SK-MEL-5 (cell line): Measurements from ENCODE around the gene MSLN. TPM values are rescaled to one million over a fixed set of nuclear protein-coding genes. Genes with fewer than 3 reads are reported as not detected.
"Not testable (repeated sequence)": the region's sequence is repeated elsewhere in the genome, so short reads cannot be mapped to it uniquely, and the experiment has no call there.

Experiments
- DNase-seq: peaks from one replicate; pipeline ENCODE4 v3.0.0-alpha.2; 2016; ENCODE audit warnings: low read depth, low spot score
- in situ Hi-C: cut with HindIII; loops from 2 replicates; pipeline ENCODE4 v1.10.0; 2016; ENCODE audit warnings: low sequenced_read_pairs, high pct_unique_total_duplicates, low pct_unique_long_range_greater_than_20kb
- total RNA-seq: library from RNA; depleted of rRNA; stranded (reverse); fragments of >200 nt; shearing (Covaris generic); gene quantifications from 2 replicates; pipeline ENCODE4 v1.2.3, GENCODE V29; 2014

The MSLN gene
- total RNA-seq, 1 experiment from 2014 or later: not detected

DNA sequence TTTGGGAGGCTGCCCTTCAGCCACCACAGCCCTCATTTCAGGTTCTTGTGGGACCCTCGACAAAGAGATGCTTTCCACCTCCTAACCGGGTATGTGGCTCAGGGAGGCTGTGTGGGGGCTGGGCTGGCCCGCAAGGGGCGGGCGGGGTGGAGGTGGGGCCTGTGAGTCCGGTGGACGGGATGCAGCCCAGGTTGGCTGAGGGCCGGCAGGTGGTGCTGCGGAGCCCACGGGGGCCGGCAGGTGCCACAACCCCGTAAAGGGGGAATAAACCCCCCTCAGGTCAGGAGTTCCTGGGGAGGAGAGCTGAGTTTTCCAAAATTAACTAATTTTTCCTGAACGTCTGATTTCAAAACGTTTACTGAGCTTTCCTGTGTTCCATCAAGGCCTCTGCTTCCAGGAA lies 14.8 kb upstream of the MSLN start:
- DNase-seq: peak; percentile 35
- in situ Hi-C loops: no loop called here

DNA sequence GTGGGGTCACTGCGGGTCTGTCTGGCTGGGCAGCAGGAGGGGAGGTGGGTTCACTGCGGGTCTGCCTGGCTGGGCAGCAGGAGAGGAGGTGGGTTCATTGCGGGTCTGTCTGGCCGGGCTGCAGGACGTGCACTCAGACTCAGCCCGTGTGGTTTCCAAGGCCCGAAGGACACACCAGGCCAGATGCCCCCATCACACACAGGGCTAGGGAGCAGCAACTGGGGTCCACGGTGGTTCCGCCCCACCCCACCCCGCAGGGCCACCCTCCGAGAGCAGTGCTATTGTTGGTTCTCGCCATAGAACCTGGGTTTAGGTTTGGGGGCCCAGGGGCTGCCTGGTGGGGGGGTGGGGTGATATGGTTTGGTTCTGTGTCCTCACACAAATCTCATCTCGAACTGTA lies 13.9 kb upstream of the MSLN start:
- in situ Hi-C loops: no loop called here
- no peak for DNase-seq

DNA sequence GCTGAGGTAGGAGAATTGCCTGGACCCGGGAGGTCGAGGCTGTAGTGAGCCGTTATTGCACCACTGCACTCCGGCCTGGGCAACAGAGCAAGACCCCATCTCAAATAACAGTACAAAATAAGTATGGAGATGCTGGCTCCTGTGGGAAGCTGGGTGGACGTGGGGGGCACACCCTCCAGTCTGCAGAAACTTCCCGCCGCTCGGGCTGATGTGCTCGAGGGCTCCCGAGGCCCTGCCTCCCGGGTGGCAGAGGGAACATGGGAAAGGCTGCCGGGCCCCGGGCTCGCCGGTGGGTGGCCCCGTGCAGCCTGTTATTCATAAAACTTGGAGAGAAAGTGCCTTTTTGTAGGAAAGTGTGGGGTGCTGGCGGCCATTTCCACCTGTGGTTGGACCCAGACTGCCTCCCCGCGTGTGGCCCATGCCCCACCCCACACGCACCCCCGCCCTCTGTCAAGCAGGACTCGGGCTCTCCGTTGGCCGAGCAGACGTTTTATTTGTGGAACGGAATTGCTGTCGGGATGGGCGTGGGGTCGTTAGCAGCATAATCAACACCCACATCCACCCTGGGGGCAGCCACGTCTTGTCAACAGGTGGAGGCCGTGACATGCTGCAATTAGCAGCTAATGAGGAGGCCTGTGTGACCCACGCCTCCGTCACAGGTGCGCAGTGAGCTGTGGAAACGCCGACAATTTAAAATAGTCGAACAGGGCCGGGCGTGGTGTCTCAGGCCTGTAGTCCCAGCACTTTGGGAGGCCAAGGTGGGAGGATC lies 12.4 kb upstream of the MSLN start:
- DNase-seq: no peak
- in situ Hi-C loops: no loop called here

DNA sequence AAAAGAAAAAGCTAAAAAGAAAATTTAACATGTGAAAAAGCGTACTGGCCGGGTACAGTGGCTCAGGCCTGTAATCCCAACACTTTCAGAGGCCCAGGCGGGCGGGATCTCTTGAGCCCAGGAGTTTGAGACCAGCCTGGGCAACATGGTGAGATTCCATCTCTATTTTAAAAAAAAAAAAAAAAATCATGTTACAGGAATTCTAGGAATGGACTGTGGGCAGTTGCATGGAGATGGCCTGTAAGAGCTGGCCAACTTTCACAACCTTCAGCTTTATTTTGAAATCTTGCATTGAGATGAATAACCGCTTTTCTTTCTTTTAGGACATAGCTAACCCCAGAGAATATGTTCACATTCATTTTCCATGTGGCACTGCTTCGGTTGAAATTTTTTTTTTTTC lies 11.5 kb upstream of the MSLN start:
- no peak for DNase-seq

DNA sequence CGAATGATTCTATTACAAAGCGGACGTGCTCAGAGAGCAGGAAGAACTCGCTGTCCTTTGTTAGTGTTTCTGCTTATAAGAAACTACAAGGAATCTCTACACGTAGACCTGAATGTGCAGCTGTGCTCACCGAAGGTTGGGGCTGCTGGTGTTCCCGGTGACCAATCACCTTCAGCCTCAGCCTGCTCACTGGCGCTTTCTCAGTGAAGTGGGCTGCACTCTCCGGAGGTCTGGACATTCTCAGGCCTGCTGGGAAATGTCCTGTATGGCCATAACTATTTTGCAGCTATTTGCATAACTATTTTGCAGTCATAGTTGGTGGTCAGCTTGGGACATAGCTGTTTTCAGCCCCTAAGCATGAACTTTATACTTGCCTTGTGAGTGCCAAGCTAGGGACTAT lies 10.0 kb upstream of the MSLN start:
- in situ Hi-C loops: no loop called here
- DNase-seq: no peak

More for the DNA sequence above, 11.5 kb upstream of the MSLN start:
- in situ Hi-C loops: no loop called here

DNA sequence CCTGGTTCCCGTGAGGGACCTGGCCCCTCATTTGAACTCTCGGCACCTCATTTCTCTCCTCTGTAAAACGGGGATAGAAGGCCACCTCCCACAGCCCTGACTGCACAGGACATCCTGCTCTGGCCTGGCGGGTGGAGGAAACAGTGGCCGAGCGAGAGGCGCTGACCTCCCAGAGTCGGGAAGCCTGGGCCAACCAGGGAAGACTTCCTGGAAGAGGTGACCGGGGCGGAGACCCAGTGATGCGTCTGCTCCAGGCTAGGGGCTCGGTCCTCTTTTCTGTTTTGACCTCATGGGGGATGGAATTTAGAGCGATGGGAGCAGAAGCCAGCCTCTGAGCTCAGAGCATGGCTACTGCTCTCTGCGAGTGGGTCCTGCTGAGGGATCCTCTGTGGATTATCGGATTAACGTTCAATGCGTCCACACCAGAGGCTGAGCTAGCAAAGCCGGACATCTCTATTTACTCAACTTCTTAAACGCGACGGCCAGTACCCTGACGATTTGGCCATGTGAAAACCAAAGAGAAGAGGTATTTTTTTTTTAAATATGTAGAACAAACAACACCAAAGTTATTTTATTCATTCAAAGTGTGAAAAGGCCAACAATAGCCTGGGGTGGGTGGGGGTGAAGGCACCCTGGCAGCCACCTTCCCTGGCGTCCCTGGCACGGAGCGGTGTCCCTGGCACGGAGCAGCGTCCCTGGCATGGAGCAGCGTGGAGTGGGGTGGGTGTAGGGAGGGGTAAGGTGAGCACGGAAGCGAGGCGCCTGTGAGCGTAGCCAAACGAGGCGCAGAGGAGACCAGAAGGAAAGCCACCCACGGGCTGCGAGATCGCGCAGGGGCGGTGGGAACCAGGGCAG lies 9.2 kb upstream of the MSLN start:
- DNase-seq: no peak
- in situ Hi-C loops: no loop called here

DNA sequence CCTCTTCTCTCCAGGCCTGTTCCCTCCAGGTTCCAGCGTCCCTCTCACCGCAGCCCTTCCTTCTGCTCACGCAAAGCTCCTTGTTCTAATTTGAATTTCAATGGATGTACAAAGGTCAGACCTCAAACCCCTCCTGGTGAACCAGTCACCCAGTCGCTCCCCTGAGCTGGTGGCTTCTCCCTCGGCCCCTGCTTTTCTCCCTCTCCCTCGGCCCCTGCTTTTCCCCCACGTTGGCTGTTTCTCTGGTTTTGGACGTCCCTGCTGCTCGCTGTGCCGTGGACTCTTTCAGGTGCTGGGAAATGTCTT lies 8.6 kb upstream of the MSLN start:
- in situ Hi-C loops: no loop called here
- no peak for DNase-seq

DNA sequence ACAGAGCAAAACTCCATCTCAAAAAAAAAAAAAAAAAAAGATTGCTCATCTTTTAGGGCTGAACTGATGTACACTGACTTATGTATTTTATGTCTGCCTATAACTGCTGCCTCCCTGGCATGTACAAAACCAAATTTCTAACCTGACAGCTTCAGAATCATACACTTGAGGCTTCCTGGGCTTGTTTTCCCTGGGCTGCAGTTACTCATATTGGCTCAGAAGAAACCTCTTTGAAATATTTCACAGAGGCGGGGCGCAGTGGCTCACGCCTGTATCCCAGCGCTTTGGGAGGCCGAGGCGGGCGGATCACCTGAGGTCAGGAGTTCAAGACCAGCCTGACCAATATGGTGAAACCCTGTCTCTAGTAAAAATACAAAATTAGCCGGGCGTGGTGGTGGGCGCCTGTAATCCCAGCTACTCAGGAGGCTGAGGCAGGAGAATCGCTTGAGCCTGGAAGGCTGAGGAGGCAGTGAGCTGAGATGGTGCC lies 6.4 kb upstream of the MSLN start:
- DNase-seq, in situ Hi-C loops: not testable (repeated sequence)

DNA sequence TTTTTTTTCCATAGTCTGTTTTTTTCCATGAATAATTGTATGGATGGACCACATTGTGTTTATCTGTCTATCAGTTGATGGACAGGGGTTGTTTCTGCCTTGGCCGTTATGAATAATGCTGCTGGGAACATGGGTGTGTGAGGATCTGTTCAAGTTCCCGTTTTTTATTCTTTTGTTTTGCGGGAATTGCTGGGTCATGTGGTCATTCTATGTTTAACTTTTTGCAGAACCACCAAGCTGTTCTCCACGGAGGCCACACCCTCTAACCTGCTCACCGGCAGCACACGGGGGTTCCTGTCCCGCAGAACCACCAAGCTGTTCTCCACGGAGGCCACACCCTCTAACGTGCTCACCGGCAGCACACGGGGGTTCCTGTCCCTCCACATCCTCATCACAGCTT lies 5.9 kb upstream of the MSLN start:
- in situ Hi-C loops: no loop called here
- DNase-seq: no peak

DNA sequence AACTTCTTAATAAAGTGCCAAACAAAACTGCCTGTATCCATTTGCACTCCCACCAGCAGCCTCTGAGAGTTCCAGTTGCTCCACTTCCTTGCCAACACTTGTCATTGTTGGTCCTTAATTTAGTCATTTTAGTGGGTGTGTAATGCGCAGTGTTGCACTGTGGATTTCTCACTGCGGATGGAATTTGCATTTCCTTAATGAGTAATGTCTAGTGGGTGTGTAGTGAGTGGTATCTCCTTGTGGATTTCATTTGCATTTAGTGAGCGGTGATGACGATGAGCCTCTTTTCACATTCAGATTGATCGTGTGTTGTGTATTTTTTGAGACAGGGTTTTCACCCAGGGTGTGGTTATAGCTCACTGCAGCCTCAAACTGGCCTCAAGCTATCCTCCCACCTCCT lies 4.1 kb upstream of the MSLN start:
- DNase-seq: no peak
- in situ Hi-C loops: no loop called here

DNA sequence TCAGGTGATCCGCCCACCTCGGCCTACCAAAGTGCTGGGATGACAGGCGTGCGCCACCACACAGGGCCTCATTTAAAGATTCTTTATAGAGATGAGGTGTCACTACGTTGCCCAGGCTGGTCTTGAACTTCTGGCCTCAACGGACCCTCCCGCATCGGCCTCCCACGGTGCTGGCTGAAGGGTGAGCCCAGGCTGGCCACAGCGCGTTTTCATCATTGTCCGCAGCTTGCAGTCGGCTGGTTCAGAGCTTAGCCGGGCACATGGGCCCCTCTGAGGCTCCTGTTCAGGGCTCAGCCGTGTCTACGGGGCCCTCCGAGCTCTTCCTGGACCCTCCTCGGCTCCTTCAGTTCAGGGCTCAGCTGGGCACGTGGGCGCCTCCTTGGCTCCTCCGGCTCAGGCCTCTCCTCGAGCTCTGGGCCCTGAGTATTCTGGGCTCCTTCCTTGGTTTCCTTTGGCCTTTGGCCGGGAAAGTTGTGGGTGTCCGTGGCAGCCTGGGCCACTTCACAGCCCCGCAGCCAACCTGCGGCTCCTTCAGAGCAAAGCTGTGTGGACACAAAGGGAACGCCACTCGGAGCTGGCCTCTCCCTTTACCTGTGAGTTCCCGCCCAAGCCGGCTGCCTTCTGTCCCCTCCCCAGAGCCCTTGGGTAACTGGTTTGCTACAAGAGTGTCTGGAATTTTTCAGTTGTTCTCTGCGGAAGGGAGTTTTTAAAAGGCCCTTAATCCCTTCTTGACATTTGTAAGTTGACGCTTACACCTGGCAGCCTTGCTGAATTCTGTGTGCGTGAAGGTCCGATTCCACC lies 1.2 kb upstream of the MSLN start:
- DNase-seq: no peak
- in situ Hi-C loops: no loop called here

DNA sequence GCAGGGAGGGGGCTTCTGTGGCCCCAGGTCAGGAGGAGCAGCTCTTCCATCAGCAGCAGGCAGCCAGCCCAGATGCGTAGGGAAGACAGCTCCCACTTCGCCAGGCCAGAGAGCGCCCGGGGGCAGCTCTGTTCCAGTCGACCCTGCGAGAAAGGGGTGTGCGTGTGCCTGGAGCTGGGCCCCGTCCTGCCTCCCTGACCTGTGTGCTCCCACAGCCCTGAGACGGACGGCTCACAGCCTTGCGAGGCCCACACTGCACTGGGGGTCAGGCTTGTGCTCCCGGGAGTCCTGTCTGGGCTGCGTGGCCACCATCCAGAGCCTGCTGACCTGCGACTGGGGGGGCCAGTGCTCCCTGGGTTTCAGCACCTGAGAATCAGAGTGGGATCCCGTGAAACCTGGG lies 469 bp upstream of the MSLN start:
- no peak for DNase-seq
- in situ Hi-C loops: no loop called here

DNA sequence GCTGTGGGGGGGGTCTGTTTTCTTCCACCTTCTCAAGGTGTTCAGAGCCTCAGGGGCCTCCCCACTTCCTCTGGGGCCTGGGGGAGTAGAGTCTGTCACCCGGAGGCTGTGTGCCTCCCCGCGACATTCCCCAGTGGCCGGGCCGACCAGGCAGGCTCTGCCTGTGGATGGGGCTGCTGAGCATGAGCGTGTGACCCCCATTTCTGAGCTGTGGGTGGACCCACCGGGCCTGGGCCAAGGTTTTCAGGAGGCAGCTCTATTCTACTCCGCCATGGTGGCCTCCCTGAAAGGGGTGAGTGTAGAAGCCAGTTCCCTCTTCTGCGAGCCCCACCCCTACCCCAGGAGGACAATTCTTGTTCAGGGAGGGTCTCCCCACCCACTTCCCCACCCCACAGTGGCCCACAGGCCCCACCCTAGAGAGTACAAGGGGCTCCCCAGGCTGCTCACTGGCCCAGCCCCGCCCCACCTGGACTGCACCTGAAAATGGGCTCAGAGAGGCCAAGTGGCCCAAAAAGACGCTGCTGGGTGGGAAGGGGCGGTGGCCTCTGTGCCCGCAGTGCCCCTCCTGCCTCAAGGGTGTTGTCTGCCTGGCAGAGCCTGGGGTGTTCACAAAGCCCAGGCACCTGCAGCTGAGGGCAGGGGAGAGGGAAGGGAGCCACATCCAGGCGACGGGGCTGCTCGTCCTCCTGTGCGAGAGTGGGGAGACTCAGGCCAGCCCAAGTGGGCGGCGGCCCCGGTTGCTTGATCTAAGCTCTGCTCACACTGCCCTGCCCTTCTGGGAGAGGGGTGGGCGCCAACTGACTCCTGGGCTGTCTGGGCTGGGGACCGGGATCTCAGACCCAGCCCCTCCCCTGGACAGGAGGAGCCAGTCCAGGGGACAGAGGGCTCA lies 1.3 kb downstream of the MSLN start:
- in situ Hi-C loops: no loop called here
- DNase-seq: no peak

DNA sequence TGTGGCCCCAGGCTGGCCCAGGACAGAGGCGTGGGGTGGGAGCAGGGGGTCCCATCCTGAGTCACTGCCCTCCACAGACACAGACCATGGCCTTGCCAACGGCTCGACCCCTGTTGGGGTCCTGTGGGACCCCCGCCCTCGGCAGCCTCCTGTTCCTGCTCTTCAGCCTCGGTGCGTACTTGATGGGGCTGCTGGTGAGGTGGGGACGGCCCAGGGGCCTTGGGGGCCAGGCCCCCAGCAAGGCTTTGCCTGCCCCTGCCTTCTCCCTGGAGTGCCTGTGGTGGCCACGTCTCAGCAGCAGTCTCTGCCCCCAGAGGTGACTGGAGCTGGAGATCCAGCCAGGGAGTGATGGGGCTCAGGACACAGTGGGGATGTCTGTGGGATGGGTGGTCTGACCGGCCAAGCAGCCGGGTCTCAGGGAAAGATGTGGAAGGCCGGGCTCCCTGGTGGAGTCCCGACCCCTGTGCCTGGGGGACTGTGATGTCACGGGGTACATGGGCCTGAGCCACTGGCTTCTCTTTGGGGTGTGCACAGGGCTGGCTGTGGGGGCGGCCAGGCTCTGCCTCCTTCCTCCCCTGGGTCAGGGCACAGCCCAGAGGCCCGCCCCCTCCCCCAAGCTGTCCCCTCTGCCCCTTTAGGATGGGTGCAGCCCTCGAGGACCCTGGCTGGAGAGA lies 2.2 kb downstream of the MSLN start:
- DNase-seq: no peak
- in situ Hi-C loops: no loop called here

DNA sequence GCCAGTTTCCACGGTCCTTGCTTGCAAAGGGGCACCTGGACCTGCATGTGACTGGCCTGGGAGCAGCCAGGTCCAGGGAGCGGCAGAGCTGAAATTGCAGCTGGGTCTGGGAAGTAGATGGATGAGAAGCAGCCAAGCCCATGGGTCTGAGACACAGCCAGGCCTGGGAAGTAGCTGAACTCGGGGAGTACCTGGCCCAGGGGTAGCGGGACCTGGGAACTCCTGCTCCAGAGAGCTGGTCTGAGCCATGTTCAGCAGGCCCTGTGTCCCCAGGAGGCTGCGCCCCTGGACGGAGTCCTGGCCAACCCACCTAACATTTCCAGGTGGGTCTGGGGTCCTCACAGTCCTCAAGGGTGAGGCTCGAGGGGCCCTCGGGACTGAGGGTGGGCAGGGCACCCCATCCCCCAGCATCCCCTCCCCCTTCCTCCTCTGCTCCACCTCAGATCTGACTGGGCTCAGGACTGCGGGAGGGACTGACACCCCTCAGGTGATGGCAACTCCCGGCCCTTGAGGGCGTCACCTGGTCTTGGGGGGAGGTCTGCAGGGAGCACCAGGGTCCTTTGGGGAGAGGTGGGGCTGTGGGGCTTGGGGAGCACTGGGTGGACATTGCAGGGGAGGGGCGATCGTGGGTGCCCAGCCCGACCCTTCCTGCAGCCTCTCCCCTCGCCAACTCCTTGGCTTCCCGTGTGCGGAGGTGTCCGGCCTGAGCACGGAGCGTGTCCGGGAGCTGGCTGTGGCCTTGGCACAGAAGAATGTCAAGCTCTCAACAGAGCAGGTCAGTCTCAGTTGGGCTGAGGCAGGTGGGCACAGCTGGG lies 3.0 kb downstream of the MSLN start:
- in situ Hi-C loops: no loop called here
- DNase-seq: no peak

DNA sequence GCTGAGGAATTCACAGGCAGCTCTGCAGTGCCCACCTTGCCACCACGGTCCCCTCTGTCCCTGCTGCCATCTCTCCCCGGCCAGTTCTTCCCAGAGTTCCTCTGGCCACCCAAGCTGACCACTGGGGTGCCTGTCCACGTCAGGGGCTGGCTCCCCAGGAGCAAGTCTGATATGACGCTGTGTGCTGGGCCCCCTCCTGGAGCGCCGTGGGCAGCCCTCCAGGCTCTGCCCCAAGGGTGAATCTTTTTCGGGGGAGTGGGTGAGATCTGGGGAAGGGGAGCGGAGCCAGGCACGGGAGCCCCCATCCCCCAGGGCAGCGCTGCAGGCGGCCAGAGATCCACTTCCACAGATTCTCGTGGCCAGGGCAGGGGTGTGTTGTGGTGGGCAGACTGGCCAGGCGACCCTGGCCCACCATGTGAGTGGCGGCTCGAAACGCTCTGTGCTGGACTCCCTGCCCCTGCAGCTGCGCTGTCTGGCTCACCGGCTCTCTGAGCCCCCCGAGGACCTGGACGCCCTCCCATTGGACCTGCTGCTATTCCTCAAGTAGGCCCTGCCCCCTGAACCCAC lies 3.7 kb downstream of the MSLN start:
- no peak for DNase-seq
- in situ Hi-C loops: no loop called here
